T47D (cell line): ENCODE measurements around the gene SCN1B.
A peak's percentile ranks its signal among the peaks of the same experiment; 100 is the strongest.

Experiments used
- DNase-seq, 2 experiments: peaks; one replicate each; pipeline versions ENCODE4 v3.0.0 to v3.0.0-alpha.2; 2011 to 2012; ENCODE audit warnings: low read depth in 1 of 2, low spot score in 1 of 2
- JUND ChIP-seq: IDR thresholded peaks from 2 replicates; pipeline ENCODE4 v1.6.1; 2012; ENCODE audit warnings: low read depth
- in situ Hi-C: cut with HindIII; loops from 2 replicates; pipeline ENCODE4 v1.10.0; 2016; ENCODE audit warnings: low sequenced_read_pairs, low pct_unique_long_range_greater_than_20kb

SCN1B gene

DNA sequence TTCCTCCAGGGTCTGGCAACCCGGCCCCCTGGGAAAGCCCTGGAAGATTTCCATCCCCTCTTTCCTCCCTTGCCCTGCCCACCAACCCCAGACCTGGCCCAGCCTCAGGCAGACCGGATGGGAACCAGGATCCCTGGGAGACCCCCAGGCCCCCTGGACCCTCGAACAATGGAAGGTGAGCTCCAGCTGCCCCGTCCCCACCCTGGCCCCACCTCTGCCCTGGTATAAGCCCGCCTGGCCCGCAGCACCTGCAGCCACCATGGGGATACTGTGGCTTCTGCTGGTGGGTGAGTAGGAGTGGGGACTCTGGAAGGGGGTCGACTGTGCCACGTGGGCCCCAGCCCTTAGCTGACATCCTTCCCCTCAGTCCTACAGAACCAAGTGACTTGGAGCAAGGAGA is 43.7 kb downstream of the SCN1B start:
- DNase-seq, result no peak
- no peak for TF ChIP-seq JUND
- in situ Hi-C loops, result no loop called here

- in situ Hi-C loops, result no loop called here
- TF ChIP-seq JUND, result no peak
- DNase-seq, result no peak
These were observed 44.3 kb downstream of the SCN1B start for GRCh38 chr19:35074426-35075201.

GRCh38 chr19:35075202-35076025 is 45.1 kb downstream of the SCN1B start:
- in situ Hi-C loops, result no loop called here
- no peak for TF ChIP-seq JUND
- no peak for DNase-seq

DNA sequence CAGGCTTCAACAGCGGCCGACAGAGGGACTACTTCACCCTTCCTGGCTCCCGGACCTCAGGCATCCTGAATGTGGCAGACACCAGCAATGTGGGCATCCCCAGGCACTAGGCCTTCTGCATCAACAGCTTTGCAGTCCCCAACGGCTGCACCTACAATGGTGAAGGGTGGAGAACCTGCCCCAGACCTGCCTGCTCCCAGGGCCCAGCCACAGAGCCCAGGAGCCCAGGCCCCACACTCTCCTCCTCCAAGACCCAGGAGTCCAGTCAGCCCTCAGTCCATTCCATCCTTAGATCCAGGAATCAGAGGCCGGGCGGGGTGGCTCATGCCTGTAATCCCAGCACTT is 45.7 kb downstream of the SCN1B start:
- no peak for TF ChIP-seq JUND
- in situ Hi-C loops, result no loop called here
- no peak for DNase-seq

DNA sequence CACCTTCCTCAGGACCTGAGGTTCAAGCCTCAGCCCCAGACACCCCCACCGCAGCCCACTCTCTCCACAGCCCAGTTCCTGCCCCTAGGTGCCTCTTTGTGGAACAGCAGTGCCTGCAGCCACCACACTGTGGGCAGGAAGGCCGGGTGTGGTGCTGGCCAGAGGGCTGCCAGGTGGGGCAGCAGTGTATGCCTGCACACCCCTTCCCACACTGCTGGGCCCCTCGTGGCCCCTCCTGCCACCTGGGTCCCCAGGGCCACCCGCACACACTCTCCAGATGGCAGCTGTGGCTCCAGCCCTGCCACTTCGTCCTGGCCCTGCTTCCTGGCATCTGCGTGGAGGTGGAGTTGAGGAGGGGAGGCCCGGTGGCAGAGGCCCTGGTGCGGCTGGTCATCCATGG is 46.4 kb downstream of the SCN1B start:
- no peak for DNase-seq
- in situ Hi-C loops, result no loop called here
- TF ChIP-seq JUND, result no peak

DNA sequence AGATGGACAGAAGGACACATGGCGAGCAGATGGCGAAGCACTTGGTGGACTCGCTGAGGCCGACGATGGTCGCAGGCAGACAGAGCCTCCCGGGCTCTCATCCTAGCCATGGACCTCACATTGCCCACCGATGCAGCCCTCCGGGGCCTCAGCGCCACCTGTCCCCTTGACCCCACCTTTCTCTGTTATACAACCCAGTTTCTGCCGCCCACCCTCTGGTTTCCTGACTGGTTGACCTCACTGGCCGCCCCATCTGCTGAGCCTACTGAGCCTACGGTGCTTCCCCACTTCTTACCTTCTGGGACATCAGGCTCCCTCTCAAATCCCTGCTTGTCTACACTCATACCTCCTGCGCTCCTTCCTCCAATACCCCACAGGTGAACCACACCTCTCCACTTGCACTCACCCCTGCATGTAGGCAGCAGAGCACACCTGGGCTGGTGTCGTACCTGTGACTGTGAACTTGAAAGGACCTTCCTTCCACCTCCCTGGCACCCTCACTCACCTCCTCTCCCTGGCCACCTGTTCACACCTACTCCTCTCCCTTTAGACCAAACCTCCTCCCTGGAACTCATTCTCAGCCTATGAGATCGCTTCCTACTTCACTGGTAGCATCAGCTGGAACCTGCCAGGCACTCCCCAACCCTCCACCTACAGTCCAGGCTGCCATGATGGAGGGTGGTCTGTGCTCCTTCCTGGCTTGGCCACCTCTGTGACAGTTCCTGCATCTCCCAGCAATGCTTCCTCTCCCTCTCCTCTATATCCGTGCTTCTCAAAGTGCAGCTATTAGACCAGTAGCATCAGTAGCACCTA is 47.3 kb downstream of the SCN1B start:
- in situ Hi-C loops, result no loop called here
- DNase-seq, result no peak
- no peak for TF ChIP-seq JUND

DNA sequence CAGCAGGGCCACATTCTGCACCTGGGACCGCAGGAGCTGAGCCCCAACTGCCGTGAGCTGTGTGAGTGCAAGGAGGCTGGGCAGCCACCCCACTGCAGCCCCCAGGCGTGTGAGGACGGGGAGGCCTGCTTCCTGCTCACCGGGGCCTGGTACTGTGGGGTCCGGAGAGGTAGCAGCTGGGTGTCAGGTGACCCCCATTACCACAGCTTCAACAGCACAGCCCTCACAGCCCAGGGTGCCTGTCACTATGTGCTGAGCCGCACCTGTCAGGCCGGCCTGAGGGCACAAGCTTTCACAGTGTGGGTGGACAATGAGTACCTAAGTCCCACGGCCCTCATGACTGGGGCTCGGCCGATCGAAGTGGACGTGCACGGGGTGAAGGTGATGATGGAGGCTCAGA is 49.6 kb downstream of the SCN1B start:
- DNase-seq, result no peak
- TF ChIP-seq JUND, result no peak
- in situ Hi-C loops, result no loop called here

- peak in 1 of 2 experiments; percentile 51 for DNase-seq
- no peak for TF ChIP-seq JUND
- in situ Hi-C loops, result no loop called here
These were observed 50.4 kb downstream of the SCN1B start for GRCh38 chr19:35080613-35081170.

DNA sequence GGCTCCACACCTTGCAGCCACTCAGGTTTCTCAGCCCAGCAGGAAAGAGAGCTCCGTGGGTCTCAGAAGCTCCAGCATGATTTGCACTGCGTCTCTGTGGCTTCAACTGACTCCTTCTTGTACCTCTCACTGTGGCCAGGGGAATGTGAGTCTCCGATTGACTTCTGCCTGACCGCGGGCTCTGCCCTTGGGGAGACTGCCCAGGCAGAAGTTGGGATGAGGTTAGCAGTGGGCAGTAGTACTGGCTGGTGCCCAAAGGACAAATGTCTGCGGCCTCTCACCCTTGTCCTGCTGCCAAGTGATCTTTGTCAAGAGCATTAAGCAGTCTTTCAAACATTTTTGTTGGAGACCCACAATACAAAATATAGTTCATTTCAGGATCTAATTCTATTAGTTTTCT is 50.9 kb downstream of the SCN1B start:
- no peak for TF ChIP-seq JUND
- DNase-seq, result no peak
- in situ Hi-C loops, result no loop called here

- in situ Hi-C loops, result no loop called here
- DNase-seq, result no peak
- TF ChIP-seq JUND, result no peak
These were observed 53.6 kb downstream of the SCN1B start for GRCh38 chr19:35083691-35084508.

DNA sequence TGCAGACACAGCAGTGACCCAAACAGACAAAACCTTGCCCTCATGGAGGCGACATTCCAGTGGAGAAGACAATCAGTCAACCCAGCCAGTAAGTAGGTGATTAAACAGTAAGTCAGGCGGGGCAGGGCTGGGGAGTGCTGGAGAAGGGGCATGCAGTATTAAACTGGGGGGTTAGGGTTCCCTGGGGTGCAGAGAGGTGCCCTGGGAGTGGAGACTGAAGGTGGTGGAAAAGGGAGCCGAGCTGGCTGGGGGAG is 54.2 kb downstream of the SCN1B start:
- no peak for DNase-seq
- TF ChIP-seq JUND, result no peak
- in situ Hi-C loops, result no loop called here

GRCh38 chr19:35085947-35086346 is 55.7 kb downstream of the SCN1B start:
- TF ChIP-seq JUND, result no peak
- in situ Hi-C loops, result no loop called here
- no peak for DNase-seq
